Glutamatergic neuron (in vitro differentiated cells): ENCODE measurements around the gene SEPTIN3. TPM values are rescaled to one million over a fixed set of nuclear protein-coding genes. Genes with fewer than 3 reads are reported as not detected.

ENCODE experiments used
- DNase-seq: peaks from one replicate; pipeline ENCODE4 v3.0.0; 2022
- H3K27ac Mint-ChIP-seq: one replicate; pipeline ENCODE4 v1.8.0; 2020; ENCODE audit warnings: mild to moderate bottlenecking, mixed read lengths, inconsistent platforms; ENCODE audit not compliant: unreplicated experiment
- H3K27me3 Mint-ChIP-seq: one replicate; pipeline ENCODE4 v1.8.0; 2020; ENCODE audit warnings: mild to moderate bottlenecking, moderate library complexity, mixed read lengths, inconsistent platforms; ENCODE audit not compliant: unreplicated experiment
- H3K36me3 Mint-ChIP-seq: one replicate; pipeline ENCODE4 v1.8.0; 2020; ENCODE audit warnings: mild to moderate bottlenecking, mixed read lengths, inconsistent platforms; ENCODE audit not compliant: unreplicated experiment
- H3K4me1 Mint-ChIP-seq: one replicate; pipeline ENCODE4 v1.8.0; 2020; ENCODE audit warnings: mild to moderate bottlenecking, low read depth, mixed read lengths, inconsistent platforms; ENCODE audit not compliant: unreplicated experiment
- H3K4me3 Mint-ChIP-seq: one replicate; pipeline ENCODE4 v1.8.0; 2020; ENCODE audit warnings: mild to moderate bottlenecking, mixed read lengths, inconsistent platforms; ENCODE audit not compliant: unreplicated experiment
- H3K9me3 Mint-ChIP-seq: one replicate; pipeline ENCODE4 v1.8.0; 2020; ENCODE audit warnings: mild to moderate bottlenecking, moderate library complexity, mixed read lengths, inconsistent platforms; ENCODE audit not compliant: unreplicated experiment
- CTCF ChIP-seq: fragments of 200-600 bp; sonication (generic); IDR thresholded peaks from one replicate; pipeline ENCODE4 v1.5.0; 2021; ENCODE audit not compliant: partially characterized antibody, unreplicated experiment
- total RNA-seq: library from RNA; stranded (reverse); fragmentation: NEBNext Ultra II Directional; extraction: Animal tissue kit (Norgen Biotek cat#: 25700); gene quantifications from one replicate; pipeline ENCODE4 v1.2.1, GENCODE V29; 2021; ENCODE audit not compliant: unreplicated experiment

SEPTIN3 gene
- total RNA-seq, 1 donor from 2014 or later = 216 TPM

GRCh38 chr22:41923595-41924276 lies 45.5 kb upstream of the SEPTIN3 start:
- peaks cover 6% of the 10 kb centered on the region for H3K4me1 Mint-ChIP-seq
- H3K27me3 Mint-ChIP-seq = peaks cover 18% of the 10 kb centered on the region

GRCh38 chr22:41925783-41926460 lies 43.3 kb upstream of the SEPTIN3 start:
- peak; percentile 81 for DNase-seq
- H3K36me3 Mint-ChIP-seq = no peaks in the 10 kb centered on the region
- H3K27me3 Mint-ChIP-seq = peaks cover 17% of the 10 kb centered on the region
- H3K27ac Mint-ChIP-seq = no peak overlapping the region
- H3K4me1 Mint-ChIP-seq = peaks cover 6% of the 10 kb centered on the region
- H3K4me3 Mint-ChIP-seq = no peak overlapping the region
- H3K9me3 Mint-ChIP-seq = peaks cover 4% of the 10 kb centered on the region
- peak; percentile 73 for TF ChIP-seq CTCF

More at GRCh38 chr22:41923595-41924276, 45.5 kb upstream of the SEPTIN3 start:
- Mint-ChIP-seq H3K4me3 (no peak overlapping the region), H3K36me3 (no peaks in the 10 kb centered on the region), H3K27ac (no peak overlapping the region), H3K9me3 (peaks cover 4% of the 10 kb centered on the region)
- DNase-seq = no peak
- no peak for TF ChIP-seq CTCF

- H3K4me3 Mint-ChIP-seq = no peak overlapping the region
Observed at GRCh38 chr22:41927813-41928212, 41.4 kb upstream of the SEPTIN3 start.

GRCh38 chr22:41928593-41929417 lies 40.4 kb upstream of the SEPTIN3 start:
- H3K4me1 Mint-ChIP-seq = peaks cover 8% of the 10 kb centered on the region
- TF ChIP-seq CTCF = no peak
- no peaks in the 10 kb centered on the region for H3K36me3 Mint-ChIP-seq
- no peak overlapping the region for H3K27ac Mint-ChIP-seq
- no peak for DNase-seq
- H3K9me3 Mint-ChIP-seq = peaks cover 4% of the 10 kb centered on the region
- no peak overlapping the region for H3K4me3 Mint-ChIP-seq
- peaks cover 17% of the 10 kb centered on the region for H3K27me3 Mint-ChIP-seq

More at GRCh38 chr22:41927813-41928212, 41.4 kb upstream of the SEPTIN3 start:
- Mint-ChIP-seq H3K4me1 (peaks cover 8% of the 10 kb centered on the region), H3K9me3 (peaks cover 4% of the 10 kb centered on the region), H3K36me3 (no peaks in the 10 kb centered on the region), H3K27me3 (peaks cover 19% of the 10 kb centered on the region), H3K27ac (no peak overlapping the region)
- no peak for DNase-seq
- TF ChIP-seq CTCF = no peak
